Measurements from ENCODE around the gene PRG2. TPM values are rescaled to one million over a fixed set of nuclear protein-coding genes. Genes with fewer than 3 reads are reported as not detected.

Gene PRG2
- total and polyA plus RNA-seq, 9 of the 15 experiments (the other 6 are each of a cell fraction or from before 2014, with no cell fraction given) = 1.8 to 78.0 (median 26.6) TPM

DNA sequence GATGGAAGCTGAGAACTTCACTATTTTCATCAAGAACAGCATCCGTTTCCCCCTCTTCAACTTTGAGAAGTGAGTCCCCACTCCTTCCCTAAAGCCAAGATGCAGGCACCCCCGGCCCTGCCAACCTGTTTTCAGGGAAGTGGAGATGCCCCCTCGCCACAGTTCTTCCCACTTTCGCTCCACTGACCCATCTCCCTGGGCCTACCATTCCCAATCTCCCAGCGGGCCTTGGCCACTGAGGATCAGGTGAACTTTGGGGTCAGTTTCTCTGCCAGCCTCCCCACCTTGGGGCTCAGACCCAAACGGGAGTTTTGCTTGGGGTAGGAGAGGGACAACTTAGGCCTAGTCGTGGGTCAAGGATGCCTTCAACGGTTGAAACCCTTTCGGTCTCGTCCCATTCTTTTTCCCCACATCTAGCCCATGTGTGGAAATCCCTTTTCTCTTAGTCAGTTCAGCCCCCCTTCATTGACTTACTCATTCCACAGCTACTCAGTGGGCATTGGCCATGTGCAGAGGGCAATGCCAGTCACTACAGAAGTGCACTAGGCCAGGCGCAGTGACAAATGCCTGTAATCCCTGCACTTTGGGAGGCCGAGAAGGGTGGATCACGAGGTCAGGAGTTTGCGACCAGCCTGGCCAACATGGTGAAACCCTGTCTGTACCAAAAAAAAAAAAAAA lies 41.7 kb downstream of the PRG2 start:
- Histone ChIP-seq H3K9ac (ENCODE audit: insufficient read depth in 1 of 2, low read depth in 2 of 2, low read length in 2 of 2) (no peak overlapping the region), H3K4me1 (replicated peaks in 1 of 2; ENCODE audit: control insufficient read depth in 2 of 2, insufficient read depth in 2 of 2, low read length in 2 of 2) (peaks cover 21% of the 10 kb centered on the region in 2 experiments), H3K9me1 (ENCODE audit: control insufficient read depth, insufficient read depth, low read length) (no peaks in the 10 kb centered on the region), H3K27ac (ENCODE audit: extremely low read depth, low read depth, low read length) (no peak overlapping the region), H3K27me3 (ENCODE audit: control insufficient read depth in 2 of 2, insufficient read depth in 2 of 2, low read length in 2 of 2) (no peaks in the 10 kb centered on the region), H3K36me3 (ENCODE audit: control insufficient read depth, insufficient read depth, low read length) (no peaks in the 10 kb centered on the region), H3K4me3 (no peak overlapping the region), H4K20me1 (replicated peaks; ENCODE audit: control insufficient read depth, insufficient read depth, low read length) (no peaks in the 10 kb centered on the region), H3K9me3 (replicated peaks; ENCODE audit: control insufficient read depth, insufficient read depth, low read depth, low read length) (0 out of 2 replicates have a peak, but pooled peaks cover 4% of the 10 kb centered on the region), H3K4me2 (ENCODE audit: insufficient read depth, low read length) (no peak overlapping the region), H2AFZ (ENCODE audit: low read depth, low read length) (no peak overlapping the region), H3K79me2 (ENCODE audit: control insufficient read depth, insufficient read depth, low read length) (no peaks in the 10 kb centered on the region)
- WGBS (ENCODE audit: insufficient coverage, low coverage, missing lambda C conversion rate) = 66% methylated on average over 12 of the region's 14 CpGs
- ATAC-seq (no peak), FAIRE-seq (no peak), DNase-seq (ENCODE audit: extremely low read depth in 1 of 4, low spot score in 3 of 4) (no peak)
- no TSS peak for BruUV-seq (replicated peaks)
- in situ Hi-C loops (cut with MboI) (loop anchor here (10.0 kb wide), 2 partner anchors 176 to 1166 kb away; no protein-coding TSS in a partner anchor), intact Hi-C loops (cut with micrococcal nuclease) (loop anchor here (5.0 to 10.0 kb wide), 2 partner anchors 446 to 1164 kb away; no protein-coding TSS in a partner anchor)
- POLR2A ChIA-PET = interaction anchor here (0.7 to 1.4 kb wide), 2 partner anchors 13 to 84 kb away, joined by 3 to 4 read pairs; partner anchors contain the start of gene SSRP1
- CTCF ChIA-PET (ENCODE audit: low intra/inter-chr PET ratio) = interaction anchor here (0.6 to 0.7 kb wide), 3 partner anchors 172 to 1833 kb away, joined by 3 to 5 read pairs (median 3); no protein-coding TSS in a partner anchor
- TF ChIP-seq NCOA6 (IDR thresholded peaks at IDR 0.05) = no peak
- TF ChIP-seq, protein P1, sequence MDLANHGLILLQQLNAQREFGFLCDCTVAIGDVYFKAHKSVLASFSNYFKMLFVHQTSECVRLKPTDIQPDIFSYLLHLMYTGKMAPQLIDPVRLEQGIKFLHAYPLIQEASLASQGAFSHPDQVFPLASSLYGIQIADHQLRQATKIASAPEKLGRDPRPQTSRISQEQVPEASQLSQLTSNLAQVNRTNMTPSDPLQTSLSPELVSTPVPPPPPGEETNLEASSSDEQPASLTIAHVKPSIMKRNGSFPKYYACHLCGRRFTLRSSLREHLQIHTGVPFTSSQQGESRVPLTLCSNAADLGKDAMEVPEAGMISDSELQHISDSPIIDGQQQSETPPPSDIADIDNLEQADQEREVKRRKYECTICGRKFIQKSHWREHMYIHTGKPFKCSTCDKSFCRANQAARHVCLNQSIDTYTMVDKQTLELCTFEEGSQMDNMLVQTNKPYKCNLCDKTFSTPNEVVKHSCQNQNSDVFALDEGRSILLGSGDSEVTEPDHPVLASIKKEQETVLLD (IDR thresholded peaks at IDR 0.05) = no peak
- no peak for TF ChIP-seq MED1 (CRISPR knock-in tag; IDR thresholded peaks at IDR 0.05; ENCODE audit: borderline replicate concordance)
- no peak for TF ChIP-seq SIX5 (IDR thresholded peaks at IDR 0.05; ENCODE audit: borderline replicate concordance in 1 of 2, insufficient read depth in 1 of 2, low read depth in 1 of 2, low read length in 2 of 2)
- TF ChIP-seq, protein P2, sequence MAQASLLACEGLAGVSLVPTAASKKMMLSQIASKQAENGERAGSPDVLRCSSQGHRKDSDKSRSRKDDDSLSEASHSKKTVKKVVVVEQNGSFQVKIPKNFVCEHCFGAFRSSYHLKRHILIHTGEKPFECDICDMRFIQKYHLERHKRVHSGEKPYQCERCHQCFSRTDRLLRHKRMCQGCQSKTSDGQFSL (CRISPR knock-in tag; IDR thresholded peaks at IDR 0.05) = no peak
- TF ChIP-seq, protein P2 (tag; IDR thresholded peaks at IDR 0.05) = no peak
- TF ChIP-seq TCF7 (IDR thresholded peaks at IDR 0.05; ENCODE audit: borderline replicate concordance) = no peak
- TF ChIP-seq KAT2B (IDR thresholded peaks at IDR 0.05; ENCODE audit: low read depth, low read length) = no peak
- no peak for TF ChIP-seq ZNF140 (CRISPR knock-in tag; IDR thresholded peaks at IDR 0.05)
- TF ChIP-seq FOXJ2 (tag; IDR thresholded peaks at IDR 0.05) = no peak
- no peak for TF ChIP-seq ZNF444 (CRISPR knock-in tag; IDR thresholded peaks at IDR 0.05)
- TF ChIP-seq, protein P3, sequence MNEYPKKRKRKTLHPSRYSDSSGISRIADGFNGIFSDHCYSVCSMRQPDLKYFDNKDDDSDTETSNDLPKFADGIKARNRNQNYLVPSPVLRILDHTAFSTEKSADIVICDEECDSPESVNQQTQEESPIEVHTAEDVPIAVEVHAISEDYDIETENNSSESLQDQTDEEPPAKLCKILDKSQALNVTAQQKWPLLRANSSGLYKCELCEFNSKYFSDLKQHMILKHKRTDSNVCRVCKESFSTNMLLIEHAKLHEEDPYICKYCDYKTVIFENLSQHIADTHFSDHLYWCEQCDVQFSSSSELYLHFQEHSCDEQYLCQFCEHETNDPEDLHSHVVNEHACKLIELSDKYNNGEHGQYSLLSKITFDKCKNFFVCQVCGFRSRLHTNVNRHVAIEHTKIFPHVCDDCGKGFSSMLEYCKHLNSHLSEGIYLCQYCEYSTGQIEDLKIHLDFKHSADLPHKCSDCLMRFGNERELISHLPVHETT (CRISPR knock-in tag; conservative IDR thresholded peaks at IDR 0.05 in 1 of 2, IDR thresholded peaks at IDR 0.05 in 1 of 2) = no peak
- TF ChIP-seq ZNF224 (CRISPR knock-in tag; IDR thresholded peaks at IDR 0.05) = no peak
- TF ChIP-seq, protein P4, sequence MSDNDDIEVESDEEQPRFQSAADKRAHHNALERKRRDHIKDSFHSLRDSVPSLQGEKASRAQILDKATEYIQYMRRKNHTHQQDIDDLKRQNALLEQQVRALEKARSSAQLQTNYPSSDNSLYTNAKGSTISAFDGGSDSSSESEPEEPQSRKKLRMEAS (CRISPR knock-in tag; IDR thresholded peaks at IDR 0.05) = no peak
- no peak for TF ChIP-seq SNIP1 (IDR thresholded peaks at IDR 0.05; ENCODE audit: low read depth)
- TF ChIP-seq MYC (IDR thresholded peaks at IDR 0.05; ENCODE audit: low read depth, low read length) = no peak
- TF ChIP-seq MYC (CRISPR knock-in tag; IDR thresholded peaks at IDR 0.05; ENCODE audit: borderline replicate concordance, low read depth) = no peak
- TF ChIP-seq ZBTB17 (CRISPR knock-in tag; IDR thresholded peaks at IDR 0.05) = no peak

All from K562 (cell line).